RWPE2 (cell line): ENCODE results near the gene TRPC4.

Source experiments
- ATAC-seq: fragments of 200-7000 bp; cut with Tn5 transposase; 3 replicates; pipeline ENCODE4 v1.9.1; 2021; ENCODE audit warnings: low read depth
- DNase-seq: peaks from one replicate; pipeline ENCODE4 v3.0.0-alpha.2; 2020; ENCODE audit warnings: low spot score
- H3K27ac ChIP-seq: fragments of 450-650 bp; 2 replicates; pipeline ENCODE4 v1.5.1; 2017; ENCODE audit warnings: mild to moderate bottlenecking; ENCODE audit not compliant: poor library complexity, severe bottlenecking
- H3K27me3 ChIP-seq: fragments of 250-450 bp; sonication (Bioruptor Pico); 2 replicates; pipeline ENCODE4 v1.5.1; 2021; ENCODE audit warnings: mild to moderate bottlenecking, moderate library complexity; ENCODE audit not compliant: insufficient read depth, poor library complexity, severe bottlenecking
- H3K36me3 ChIP-seq: fragments of 250-450 bp; sonication (Bioruptor Pico); 2 replicates; pipeline ENCODE4 v1.5.1; 2020; ENCODE audit warnings: low read depth, mild to moderate bottlenecking, moderate library complexity
- H3K4me1 ChIP-seq: fragments of 250-450 bp; sonication (Bioruptor Pico); 2 replicates; pipeline ENCODE4 v1.5.1; 2021; ENCODE audit warnings: mild to moderate bottlenecking, moderate library complexity; ENCODE audit not compliant: insufficient read depth, poor library complexity, severe bottlenecking
- H3K4me3 ChIP-seq: fragments of 250-450 bp; sonication (Bioruptor Pico); 2 replicates; pipeline ENCODE4 v1.5.1; 2021; ENCODE audit warnings: mild to moderate bottlenecking, moderate library complexity; ENCODE audit not compliant: severe bottlenecking
- H3K9me3 ChIP-seq: fragments of 250-450 bp; sonication (Bioruptor Pico); 2 replicates; pipeline ENCODE4 v1.5.1; 2021; ENCODE audit warnings: mild to moderate bottlenecking, moderate library complexity; ENCODE audit not compliant: severe bottlenecking
- CTCF ChIP-seq: fragments of 450-650 bp; IDR thresholded peaks from one replicate; pipeline ENCODE4 v1.5.1; 2017; ENCODE audit warnings: mild to moderate bottlenecking, moderate library complexity; ENCODE audit not compliant: poor library complexity, severe bottlenecking

Gene TRPC4

GRCh38 chr13:37667702-37668101, 201.9 kb downstream of the TRPC4 start:
- Histone ChIP-seq H3K4me3 (no peak overlapping the region), H3K36me3 (no peaks in the 10 kb centered on the region), H3K9me3 (no peaks in the 10 kb centered on the region), H3K4me1 (no peaks in the 10 kb centered on the region), H3K27me3 (no peaks in the 10 kb centered on the region), H3K27ac (no peak overlapping the region)
- ATAC-seq (no peak), DNase-seq (no peak)
- TF ChIP-seq CTCF: no peak

GRCh38 chr13:37666036-37666435, 203.5 kb downstream of the TRPC4 start:
- Histone ChIP-seq H3K27ac (no peak overlapping the region), H3K36me3 (no peaks in the 10 kb centered on the region), H3K27me3 (no peaks in the 10 kb centered on the region), H3K4me3 (no peak overlapping the region), H3K4me1 (no peaks in the 10 kb centered on the region), H3K9me3 (no peaks in the 10 kb centered on the region)
- ATAC-seq (no peak), DNase-seq (no peak)
- TF ChIP-seq CTCF: no peak

GRCh38 chr13:37665420-37665819, 204.2 kb downstream of the TRPC4 start:
- Histone ChIP-seq H3K4me3 (no peak overlapping the region), H3K4me1 (no peaks in the 10 kb centered on the region), H3K27me3 (no peaks in the 10 kb centered on the region), H3K9me3 (no peaks in the 10 kb centered on the region), H3K27ac (no peak overlapping the region), H3K36me3 (no peaks in the 10 kb centered on the region)
- ATAC-seq (no peak), DNase-seq (no peak)
- TF ChIP-seq CTCF: no peak

GRCh38 chr13:37663724-37664123, 205.8 kb downstream of the TRPC4 start:
- no peak overlapping the region for H3K27ac ChIP-seq
- ATAC-seq (no peak), DNase-seq (no peak)
- TF ChIP-seq CTCF: no peak
- H3K27me3 ChIP-seq: no peaks in the 10 kb centered on the region
- no peaks in the 10 kb centered on the region for H3K36me3 ChIP-seq
- no peaks in the 10 kb centered on the region for H3K9me3 ChIP-seq
- no peak overlapping the region for H3K4me3 ChIP-seq
- H3K4me1 ChIP-seq: no peaks in the 10 kb centered on the region

- Histone ChIP-seq H3K27me3 (no peaks in the 10 kb centered on the region), H3K4me1 (peaks cover 4% of the 10 kb centered on the region), H3K4me3 (no peak overlapping the region), H3K27ac (no peak overlapping the region), H3K36me3 (no peaks in the 10 kb centered on the region), H3K9me3 (no peaks in the 10 kb centered on the region)
- DNase-seq: no peak
- ATAC-seq: no peak
- TF ChIP-seq CTCF: no peak
Measured at GRCh38 chr13:37662624-37663023, 206.9 kb downstream of the TRPC4 start.
